CD4-positive, alpha-beta memory T cell (primary cell): ENCODE measurements around the gene DST. TPM values are rescaled to one million over a fixed set of nuclear protein-coding genes. Genes with fewer than 3 reads are reported as not detected.

ENCODE experiments used
- CTCF ChIA-PET: fragments of 350-600 bp; sonication (Branson Sonifier 250); formaldehyde crosslinking; loops from one replicate; lab custom pipeline; 2021; ENCODE audit warnings: inconsistent platforms; ENCODE audit not compliant: partially characterized antibody; lab: Charles Lee
- POLR2A ChIA-PET: fragments of 350-600 bp; sonication (Branson Sonifier 250); formaldehyde crosslinking; loops from one replicate; lab custom pipeline; 2021; ENCODE audit not compliant: partially characterized antibody; lab: Charles Lee
- DNase-seq, 5 donors: peaks; one replicate each; pipeline versions ENCODE4 v3.0.0 to v3.0.0-alpha.2; 2020 to 2022; ENCODE audit warnings: mixed read lengths in 1 of 5
- H3K27ac ChIP-seq: one replicate; pipeline ENCODE4 v1.7.0; 2013; ENCODE audit warnings: low read depth, low read length
- H3K27me3 ChIP-seq: 2 replicates; pipeline ENCODE4 v1.7.0; 2013; ENCODE audit warnings: mild to moderate bottlenecking, low read length, moderate library complexity; ENCODE audit not compliant: insufficient read depth
- H3K36me3 ChIP-seq: 2 replicates; pipeline ENCODE4 v1.7.0; 2013; ENCODE audit warnings: mild to moderate bottlenecking, low read length, moderate library complexity; ENCODE audit not compliant: insufficient read depth
- H3K4me1 ChIP-seq: 2 replicates; pipeline ENCODE4 v1.7.0; 2013; ENCODE audit warnings: mild to moderate bottlenecking, low read length, moderate library complexity; ENCODE audit not compliant: insufficient read depth
- H3K4me3 ChIP-seq, 2 donors: one replicate each; pipeline ENCODE4 v1.7.0; 2013; ENCODE audit warnings: low read length in 2 of 2, mild to moderate bottlenecking in 1 of 2
- H3K9me3 ChIP-seq, 2 donors: one replicate each; pipeline ENCODE4 v1.7.0; 2013; ENCODE audit warnings: low read length in 2 of 2, control low read depth in 1 of 2; ENCODE audit not compliant: control insufficient read depth in 1 of 2
- H3K27ac Mint-ChIP-seq, 7 donors: one replicate each; pipeline ENCODE4 v1.8.0; 2020 to 2021; ENCODE audit warnings: mixed read lengths in 7 of 7, mild to moderate bottlenecking in 6 of 7, inconsistent platforms in 3 of 7, moderate library complexity in 3 of 7
- H3K27me3 Mint-ChIP-seq, 2 donors: one replicate each; pipeline ENCODE4 v1.8.0; 2020 to 2021; ENCODE audit warnings: mixed read lengths in 2 of 2
- H3K36me3 Mint-ChIP-seq, 2 donors: one replicate each; pipeline ENCODE4 v1.8.0; 2020 to 2021; ENCODE audit warnings: mixed read lengths in 2 of 2, inconsistent platforms in 1 of 2, mild to moderate bottlenecking in 1 of 2
- H3K4me1 Mint-ChIP-seq, 4 donors: one replicate each; pipeline ENCODE4 v1.8.0; 2020 to 2021; ENCODE audit warnings: mixed read lengths in 4 of 4, mild to moderate bottlenecking in 1 of 4
- H3K4me3 Mint-ChIP-seq, 8 donors: one replicate each; pipeline ENCODE4 v1.8.0; 2020 to 2021; ENCODE audit warnings: mixed read lengths in 8 of 8, mild to moderate bottlenecking in 7 of 8, moderate library complexity in 6 of 8, inconsistent platforms in 3 of 8
- H3K9me3 Mint-ChIP-seq, 8 donors: one replicate each; pipeline ENCODE4 v1.8.0; 2020 to 2021; ENCODE audit warnings: mixed read lengths in 8 of 8, mild to moderate bottlenecking in 5 of 8, inconsistent platforms in 3 of 8, moderate library complexity in 1 of 8
- intact Hi-C: fragments of 100-400 bp; cut with micrococcal nuclease; formaldehyde crosslinking; loops from one replicate; pipeline ENCODE4 v1.15.1; 2023
- polyA plus RNA-seq, 2 donors: library from polyadenylated mRNA; unstranded; fragments of 300-500 nt; fragmentation: Illumina TruSeq; gene quantifications; one replicate each; pipeline ENCODE4 v1.2.3, GENCODE V29; 2021
- total RNA-seq, 2 experiments: library from RNA; stranded (reverse); gene quantifications; one replicate each; pipeline ENCODE4 v1.2.3, GENCODE V29; 2021

DST gene
- total and polyA plus RNA-seq, 4 experiments from 2014 or later: 1.1 to 8.8 (median 5.2) TPM

DNA sequence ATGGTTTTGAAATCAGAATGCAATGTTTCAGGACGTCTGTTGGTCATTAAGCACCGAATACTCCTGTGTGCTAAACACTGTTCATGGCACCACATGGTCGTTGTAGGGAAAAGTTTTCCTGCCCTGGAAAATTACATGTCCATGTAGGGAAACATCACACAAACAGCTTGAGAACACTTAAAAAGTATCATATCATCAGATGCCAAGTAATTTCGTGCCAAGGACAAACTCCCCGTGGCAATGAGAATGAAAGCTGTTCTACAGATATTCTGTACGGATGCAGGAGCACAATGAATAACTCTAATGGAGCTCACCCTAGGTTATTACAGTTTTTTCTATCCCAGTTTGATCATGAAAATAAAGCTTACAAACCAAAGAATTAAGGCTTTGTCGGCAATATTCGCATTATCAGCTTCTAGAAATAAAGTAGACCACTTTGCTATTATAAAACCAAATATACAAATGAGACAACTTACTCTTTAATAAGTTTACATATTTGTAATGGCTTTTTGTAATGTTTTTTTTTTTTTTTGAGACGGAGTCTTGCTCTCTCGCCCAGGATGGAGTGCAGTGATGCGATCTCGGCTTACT is 4.6 kb upstream of the DST start:
- Histone ChIP-seq H3K4me3 (no peak overlapping the region), H3K9me3 (no peaks in the 10 kb centered on the region), H3K27ac (no peak overlapping the region), H3K27me3 (no peaks in the 10 kb centered on the region), H3K36me3 (no peaks in the 10 kb centered on the region), H3K4me1 (no peaks in the 10 kb centered on the region)
- Mint-ChIP-seq H3K36me3 (no peaks in the 10 kb centered on the region), H3K4me3 (no peak overlapping the region), H3K27ac (no peak overlapping the region), H3K9me3 (no peaks in the 10 kb centered on the region), H3K27me3 (peaks cover 2 to 3% of the 10 kb centered on the region in 2 donors), H3K4me1 (no peaks in the 10 kb centered on the region)
- POLR2A ChIA-PET: no interaction called here
- no peak for DNase-seq
- CTCF ChIA-PET: interaction anchor here (1.0 kb wide), 1 partner anchor 10 kb away, joined by 3 read pairs; no protein-coding TSS in a partner anchor
- intact Hi-C loops: no loop called here

DNA sequence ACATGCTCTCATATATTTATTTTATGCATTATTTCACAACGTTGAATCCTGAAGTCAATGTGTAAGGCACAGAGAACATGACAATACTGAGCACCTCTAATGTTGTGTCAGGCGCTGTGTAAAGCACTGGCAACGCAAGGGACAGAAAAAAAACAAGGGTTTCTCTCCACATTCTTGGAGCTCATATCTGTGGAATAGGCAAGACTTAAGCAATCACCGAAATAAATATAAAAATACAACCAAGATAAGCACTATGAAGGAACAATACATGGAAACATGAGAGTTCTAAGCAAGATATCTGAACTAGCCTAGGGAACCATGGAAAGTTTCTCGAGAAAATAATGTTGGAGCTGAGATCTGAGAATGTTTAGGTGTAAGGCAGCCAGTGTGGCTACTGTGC is 1.7 kb upstream of the DST start:
- Histone ChIP-seq H3K4me1 (no peaks in the 10 kb centered on the region), H3K9me3 (no peaks in the 10 kb centered on the region), H3K36me3 (no peaks in the 10 kb centered on the region), H3K4me3 (no peak overlapping the region), H3K27me3 (no peaks in the 10 kb centered on the region), H3K27ac (no peak overlapping the region)
- no peaks in the 10 kb centered on the region for H3K9me3 Mint-ChIP-seq
- H3K36me3 Mint-ChIP-seq: no peaks in the 10 kb centered on the region
- no peak overlapping the region for H3K4me3 Mint-ChIP-seq
- intact Hi-C loops: no loop called here
- no peaks in the 10 kb centered on the region for H3K4me1 Mint-ChIP-seq
- no peaks in the 10 kb centered on the region for H3K27me3 Mint-ChIP-seq
- no peak overlapping the region for H3K27ac Mint-ChIP-seq
- CTCF ChIA-PET: no interaction called here
- POLR2A ChIA-PET: no interaction called here
- DNase-seq: no peak

DNA sequence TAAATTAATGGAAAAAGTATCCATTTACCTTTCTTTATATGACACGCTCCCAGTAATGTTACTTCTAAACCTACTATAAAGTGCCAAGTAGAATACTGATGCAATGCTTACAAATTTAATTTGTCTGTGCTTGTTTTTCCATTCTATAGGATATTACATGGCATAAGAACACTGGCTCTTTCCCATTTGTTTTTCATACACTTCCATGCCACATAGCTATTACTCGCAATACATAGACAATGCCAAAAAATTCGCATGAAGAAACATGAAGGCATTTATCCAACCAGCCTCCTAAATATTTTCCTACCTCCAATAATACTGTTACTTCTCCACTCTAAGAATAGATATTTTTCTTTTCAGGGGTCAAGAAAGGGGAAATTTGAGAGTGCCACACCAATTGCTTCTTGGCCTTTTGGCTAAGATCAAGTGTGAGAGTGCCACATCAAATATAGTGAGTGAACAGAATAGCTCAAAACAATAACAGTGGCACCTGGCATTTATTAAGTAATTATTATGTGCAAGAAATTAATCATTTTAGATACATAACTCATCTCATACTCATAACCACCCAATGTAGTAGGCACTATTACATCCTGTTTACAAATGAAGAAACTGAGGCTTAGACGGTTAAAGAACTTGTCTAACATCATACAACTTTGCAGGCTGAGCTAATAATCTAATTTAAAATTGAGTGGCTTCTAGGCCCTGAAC is 845 bp upstream of the DST start:
- H3K4me1 Mint-ChIP-seq: no peaks in the 10 kb centered on the region
- Histone ChIP-seq H3K4me1 (no peaks in the 10 kb centered on the region), H3K27ac (no peak overlapping the region), H3K4me3 (no peak overlapping the region), H3K36me3 (no peaks in the 10 kb centered on the region), H3K9me3 (no peaks in the 10 kb centered on the region), H3K27me3 (no peaks in the 10 kb centered on the region)
- H3K36me3 Mint-ChIP-seq: no peaks in the 10 kb centered on the region
- H3K9me3 Mint-ChIP-seq: no peaks in the 10 kb centered on the region
- no peak for DNase-seq
- ChIA-PET POLR2A (no interaction called here), CTCF (interaction anchor here (1.4 kb wide), 2 partner anchors 17 to 49 kb away, joined by 3 to 4 read pairs; no protein-coding TSS in a partner anchor)
- H3K27me3 Mint-ChIP-seq: no peaks in the 10 kb centered on the region
- intact Hi-C loops: no loop called here
- H3K27ac Mint-ChIP-seq: no peak overlapping the region
- no peak overlapping the region for H3K4me3 Mint-ChIP-seq

DNA sequence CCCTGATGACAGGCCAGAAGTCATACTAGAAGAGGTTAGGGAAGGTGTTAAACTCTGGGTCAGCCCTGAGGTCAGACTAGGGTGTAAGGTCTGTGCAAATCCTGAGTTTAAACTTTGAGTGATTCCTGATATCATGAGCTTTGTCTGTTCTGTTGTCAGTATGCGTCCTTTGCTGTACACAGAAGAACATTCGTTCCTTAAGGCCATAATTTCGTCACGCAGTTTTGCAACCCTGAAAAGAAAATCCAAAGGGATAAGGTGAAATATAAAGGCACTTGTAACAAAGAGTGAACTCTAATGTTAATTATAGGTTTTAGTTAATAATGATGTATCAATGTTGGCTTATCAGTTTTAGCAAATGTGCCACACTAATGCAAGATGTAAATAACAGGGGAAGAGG is 2.3 kb downstream of the DST start:
- no peaks in the 10 kb centered on the region for H3K9me3 Mint-ChIP-seq
- no peaks in the 10 kb centered on the region for H3K27me3 ChIP-seq
- H3K4me3 ChIP-seq: no peak overlapping the region
- H3K4me1 Mint-ChIP-seq: no peaks in the 10 kb centered on the region
- no peak overlapping the region for H3K27ac ChIP-seq
- POLR2A ChIA-PET: no interaction called here
- H3K27ac Mint-ChIP-seq: peak overlapping the region in 1 of 7 donors; percentile 43
- H3K36me3 ChIP-seq: no peaks in the 10 kb centered on the region
- intact Hi-C loops: no loop called here
- DNase-seq: no peak
- CTCF ChIA-PET: interaction anchor here (1.1 kb wide), 1 partner anchor 9 kb away, joined by 3 read pairs; no protein-coding TSS in a partner anchor
- H3K4me1 ChIP-seq: no peaks in the 10 kb centered on the region
- H3K36me3 Mint-ChIP-seq: no peaks in the 10 kb centered on the region
- H3K27me3 Mint-ChIP-seq: no peaks in the 10 kb centered on the region
- H3K4me3 Mint-ChIP-seq: no peak overlapping the region
- no peaks in the 10 kb centered on the region for H3K9me3 ChIP-seq

DNA sequence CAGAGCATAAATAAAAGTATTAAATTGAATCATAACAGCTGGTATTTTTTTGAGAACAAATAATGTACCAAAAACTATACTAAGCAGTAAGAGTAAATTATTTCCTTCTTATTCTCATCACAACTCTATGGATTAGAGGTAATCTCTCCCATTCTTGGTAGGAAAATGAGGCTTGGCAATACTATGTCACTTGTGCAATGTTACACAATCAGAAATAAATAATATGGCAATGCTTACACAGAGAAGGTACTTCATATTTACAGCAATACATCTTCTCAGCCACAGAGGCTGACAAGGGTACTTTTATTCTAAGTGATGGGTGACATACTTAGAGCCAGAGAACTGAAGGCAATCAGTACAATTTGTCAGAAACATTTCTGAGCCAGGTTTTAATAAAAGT is 3.9 kb downstream of the DST start:
- Histone ChIP-seq H3K27ac (no peak overlapping the region), H3K4me1 (no peaks in the 10 kb centered on the region), H3K36me3 (no peaks in the 10 kb centered on the region), H3K9me3 (no peaks in the 10 kb centered on the region), H3K4me3 (no peak overlapping the region), H3K27me3 (no peaks in the 10 kb centered on the region)
- DNase-seq: no peak
- Mint-ChIP-seq H3K36me3 (no peaks in the 10 kb centered on the region), H3K27me3 (no peaks in the 10 kb centered on the region), H3K9me3 (no peaks in the 10 kb centered on the region), H3K4me1 (no peaks in the 10 kb centered on the region), H3K27ac (no peak overlapping the region), H3K4me3 (no peak overlapping the region)
- POLR2A ChIA-PET: no interaction called here
- CTCF ChIA-PET: interaction anchor here (1.2 kb wide), 1 partner anchor 686 kb away, joined by 3 read pairs; no protein-coding TSS in a partner anchor
- intact Hi-C loops: no loop called here

DNA sequence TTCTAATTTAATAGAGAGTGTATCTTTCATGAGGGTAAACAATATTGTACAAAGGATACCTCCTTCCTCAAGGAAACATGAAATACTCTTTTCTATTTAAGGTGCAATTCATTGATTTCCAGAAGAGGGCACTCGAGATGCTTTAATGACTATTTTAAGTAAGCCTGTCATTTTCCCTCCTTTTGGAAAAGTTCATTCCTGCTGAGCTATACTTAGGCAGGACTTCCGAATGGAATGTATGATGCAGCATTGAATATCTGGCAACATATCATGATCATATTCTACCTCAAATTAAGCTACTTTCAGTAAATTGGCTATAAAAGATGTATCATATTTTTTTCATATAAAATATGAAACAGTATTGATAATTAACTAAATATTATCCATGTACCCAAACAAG is 5.0 kb downstream of the DST start:
- Histone ChIP-seq H3K4me1 (no peaks in the 10 kb centered on the region), H3K36me3 (no peaks in the 10 kb centered on the region), H3K4me3 (no peak overlapping the region), H3K27ac (no peak overlapping the region), H3K9me3 (no peaks in the 10 kb centered on the region), H3K27me3 (no peaks in the 10 kb centered on the region)
- CTCF ChIA-PET: interaction anchor here (0.9 to 1.8 kb wide), 3 partner anchors 10 to 214 kb away, joined by 3 to 8 read pairs (median 4); no protein-coding TSS in a partner anchor
- Mint-ChIP-seq H3K4me1 (no peaks in the 10 kb centered on the region), H3K36me3 (no peaks in the 10 kb centered on the region), H3K27ac (no peak overlapping the region), H3K9me3 (peaks cover 0 to 2% (median 0%) of the 10 kb centered on the region in 8 donors), H3K27me3 (no peaks in the 10 kb centered on the region), H3K4me3 (no peak overlapping the region)
- DNase-seq: peak in 2 of 5 donors; percentile 1 to 3
- POLR2A ChIA-PET: no interaction called here
- intact Hi-C loops: loop anchor here (1.0 kb wide), 2 partner anchors 215 to 679 kb away; no protein-coding TSS in a partner anchor

DNA sequence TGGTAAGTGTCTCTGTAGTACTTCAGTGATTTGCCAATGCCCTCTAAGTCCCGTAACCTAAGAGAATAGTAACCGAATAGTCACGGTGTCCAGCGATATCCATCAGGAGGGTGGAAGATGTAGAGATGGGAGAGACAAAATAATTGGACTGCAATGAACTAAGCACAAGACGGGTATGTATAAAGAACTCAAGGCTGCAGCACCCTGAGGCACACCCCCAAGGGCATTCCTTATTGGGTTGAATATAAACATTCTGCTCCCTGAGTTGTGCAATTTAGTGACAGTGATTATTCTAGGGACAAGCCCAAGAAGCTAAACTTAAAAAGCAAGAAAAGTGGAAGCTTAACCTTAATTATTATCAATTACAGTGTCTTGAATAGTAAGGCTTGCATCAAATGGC is 14.6 kb downstream of the DST start:
- Histone ChIP-seq H3K4me1 (no peaks in the 10 kb centered on the region), H3K36me3 (no peaks in the 10 kb centered on the region), H3K4me3 (no peak overlapping the region), H3K9me3 (no peaks in the 10 kb centered on the region), H3K27me3 (no peaks in the 10 kb centered on the region), H3K27ac (no peak overlapping the region)
- Mint-ChIP-seq H3K4me1 (no peaks in the 10 kb centered on the region), H3K27me3 (peaks cover 0 to 1% of the 10 kb centered on the region in 2 donors), H3K9me3 (peaks cover 0 to 2% (median 0%) of the 10 kb centered on the region in 8 donors), H3K27ac (no peak overlapping the region), H3K4me3 (no peak overlapping the region), H3K36me3 (no peaks in the 10 kb centered on the region)
- no peak for DNase-seq
- ChIA-PET CTCF (no interaction called here), POLR2A (no interaction called here)
- intact Hi-C loops: no loop called here
